ENCODE data around the gene TAS2R41.
"Not testable (repeated sequence)": the region's sequence is repeated elsewhere in the genome, so short reads cannot be mapped to it uniquely, and the experiment has no call there.

The TAS2R41 gene

DNA sequence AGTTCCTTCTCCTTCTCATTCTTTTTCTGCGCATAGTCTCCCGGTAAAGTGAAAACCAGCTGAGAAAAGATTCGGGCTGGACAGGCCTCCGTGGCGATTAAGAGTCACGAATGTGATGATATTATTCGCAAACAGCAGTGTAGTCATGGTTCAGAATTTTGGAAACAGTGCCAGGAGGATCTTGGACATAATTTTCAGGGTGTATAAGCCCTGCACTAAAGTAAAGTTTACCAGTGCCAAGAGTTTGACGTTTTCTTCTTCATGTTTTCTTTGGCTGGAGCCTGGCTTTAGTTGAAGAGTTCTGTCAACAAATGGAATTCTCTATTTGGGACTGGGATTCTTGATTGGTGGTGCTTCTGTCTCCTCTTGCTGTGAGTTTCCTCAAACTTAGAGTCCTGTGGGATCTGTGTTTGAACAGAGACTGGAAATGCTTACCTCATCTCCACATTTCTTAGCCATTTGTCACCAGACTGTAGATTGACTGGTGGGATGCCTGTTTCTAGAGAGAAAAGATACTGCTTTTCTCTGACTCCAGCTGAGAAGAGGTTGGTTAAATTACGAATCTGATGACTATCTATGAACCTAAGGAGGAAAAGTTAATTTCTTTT lies 44.7 kb downstream of the TAS2R41 start:
- H3K27ac ChIP-seq (ENCODE audit: extremely low read depth, low read depth, low read length); H3K4me1 ChIP-seq (ENCODE audit: control insufficient read depth, insufficient read depth, low read length); H3K36me3 ChIP-seq (ENCODE audit: control insufficient read depth in 2 of 2, insufficient read depth in 1 of 2, low read length in 2 of 2); H3K9me3 ChIP-seq (ENCODE audit: control insufficient read depth, insufficient read depth, low read depth, low read length); H3K4me3 ChIP-seq (ENCODE audit: low read depth, low read length); CTCF ChIA-PET; POLR2A ChIA-PET: not testable (repeated sequence)
